Measurements from ENCODE around the gene HIVEP2. TPM values are rescaled to one million over a fixed set of nuclear protein-coding genes. Genes with fewer than 3 reads are reported as not detected.

HIVEP2 gene, protein sequence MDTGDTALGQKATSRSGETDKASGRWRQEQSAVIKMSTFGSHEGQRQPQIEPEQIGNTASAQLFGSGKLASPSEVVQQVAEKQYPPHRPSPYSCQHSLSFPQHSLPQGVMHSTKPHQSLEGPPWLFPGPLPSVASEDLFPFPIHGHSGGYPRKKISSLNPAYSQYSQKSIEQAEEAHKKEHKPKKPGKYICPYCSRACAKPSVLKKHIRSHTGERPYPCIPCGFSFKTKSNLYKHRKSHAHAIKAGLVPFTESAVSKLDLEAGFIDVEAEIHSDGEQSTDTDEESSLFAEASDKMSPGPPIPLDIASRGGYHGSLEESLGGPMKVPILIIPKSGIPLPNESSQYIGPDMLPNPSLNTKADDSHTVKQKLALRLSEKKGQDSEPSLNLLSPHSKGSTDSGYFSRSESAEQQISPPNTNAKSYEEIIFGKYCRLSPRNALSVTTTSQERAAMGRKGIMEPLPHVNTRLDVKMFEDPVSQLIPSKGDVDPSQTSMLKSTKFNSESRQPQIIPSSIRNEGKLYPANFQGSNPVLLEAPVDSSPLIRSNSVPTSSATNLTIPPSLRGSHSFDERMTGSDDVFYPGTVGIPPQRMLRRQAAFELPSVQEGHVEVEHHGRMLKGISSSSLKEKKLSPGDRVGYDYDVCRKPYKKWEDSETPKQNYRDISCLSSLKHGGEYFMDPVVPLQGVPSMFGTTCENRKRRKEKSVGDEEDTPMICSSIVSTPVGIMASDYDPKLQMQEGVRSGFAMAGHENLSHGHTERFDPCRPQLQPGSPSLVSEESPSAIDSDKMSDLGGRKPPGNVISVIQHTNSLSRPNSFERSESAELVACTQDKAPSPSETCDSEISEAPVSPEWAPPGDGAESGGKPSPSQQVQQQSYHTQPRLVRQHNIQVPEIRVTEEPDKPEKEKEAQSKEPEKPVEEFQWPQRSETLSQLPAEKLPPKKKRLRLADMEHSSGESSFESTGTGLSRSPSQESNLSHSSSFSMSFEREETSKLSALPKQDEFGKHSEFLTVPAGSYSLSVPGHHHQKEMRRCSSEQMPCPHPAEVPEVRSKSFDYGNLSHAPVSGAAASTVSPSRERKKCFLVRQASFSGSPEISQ (N-terminal part only)
- 11.5 and 13.1 TPM in 2 replicates for total RNA-seq

DNA sequence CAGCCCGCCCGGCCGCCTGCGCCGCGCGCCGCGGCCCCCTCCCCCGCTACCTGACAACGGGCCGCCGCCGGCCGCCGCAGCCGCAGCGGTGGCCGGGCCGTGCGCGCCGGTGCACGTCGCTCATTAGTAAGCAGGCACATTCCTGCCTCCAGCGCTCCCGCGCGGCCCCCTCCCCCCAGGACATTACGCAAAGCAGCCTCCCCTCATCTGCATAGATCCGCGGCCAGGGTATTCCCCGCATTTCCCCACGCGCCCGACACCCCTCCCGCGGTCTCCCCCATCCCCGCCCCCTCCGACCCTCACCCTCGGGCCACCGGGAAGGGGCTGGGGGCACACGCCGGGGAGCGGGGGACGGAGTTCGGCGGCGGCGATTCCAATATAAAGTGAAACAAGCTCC lies at the start of gene HIVEP2:
Gene HIVEP2 (minus strand): TSS at position 128 of the 397 bp plus-strand sequence. CDS start 170,438 bp downstream, outside the sequence.

Other genes with a start within 250 kb of the HIVEP2 start
- 34.9 and 48.8 TPM in 2 replicates for gene AIG1, start 115.7 kb upstream of the HIVEP2 start, total RNA-seq